H1 (cell line): ENCODE results near the gene TMEM40. TPM values are rescaled to one million over a fixed set of nuclear protein-coding genes. Genes with fewer than 3 reads are reported as not detected.
A peak's percentile ranks its signal among the peaks of the same experiment; 100 is the strongest.

Source experiments
- HDAC2 ChIP-seq, 2 experiments: fragments of 300-600 bp in 1 of 2; sonication (generic) in 1 of 2; IDR thresholded peaks; 2 replicates each; pipeline ENCODE4 v1.6.1; 2011 to 2012; ENCODE audit warnings: low read depth in 2 of 2, low read length in 2 of 2, mild to moderate bottlenecking in 2 of 2, moderate library complexity in 2 of 2, borderline replicate concordance in 1 of 2, inconsistent platforms in 1 of 2
- polyA plus RNA-seq, 7 experiments: library from polyadenylated mRNA; depleted of rRNA in 3 of 7; stranded (reverse) in 5 of 7; unstranded in 2 of 7; fragments of >200 nt in 5 of 7; fragments of 200-250 nt in 2 of 7; gene quantifications; 1 replicate in 5 of 7; 2 replicates in 1 of 7; 4 replicates in 1 of 7; pipeline versions ENCODE4 v1.2.1 to v1.2.3, GENCODE V29; 2011 to 2013; ENCODE audit warnings: missing spikeins in 2 of 7, mixed read lengths in 2 of 7
- total RNA-seq: library from RNA; stranded (reverse); fragmentation: NEBNext Ultra II Directional; extraction: Animal tissue kit (Norgen Biotek cat#: 25700); gene quantifications from 2 replicates; pipeline ENCODE4 v1.2.1, GENCODE V29; 2021
- TF ChIP-seq, protein P1 (sequence below): IDR thresholded peaks from 2 replicates; pipeline ENCODE4 v1.6.1; 2012; ENCODE audit warnings: inconsistent platforms

TMEM40 gene
- total and polyA plus RNA-seq, 2 of the 8 experiments (the other 6 are each of a cell fraction or from before 2014, with no cell fraction given), result 0.18 TPM; not detected in 1

DNA sequence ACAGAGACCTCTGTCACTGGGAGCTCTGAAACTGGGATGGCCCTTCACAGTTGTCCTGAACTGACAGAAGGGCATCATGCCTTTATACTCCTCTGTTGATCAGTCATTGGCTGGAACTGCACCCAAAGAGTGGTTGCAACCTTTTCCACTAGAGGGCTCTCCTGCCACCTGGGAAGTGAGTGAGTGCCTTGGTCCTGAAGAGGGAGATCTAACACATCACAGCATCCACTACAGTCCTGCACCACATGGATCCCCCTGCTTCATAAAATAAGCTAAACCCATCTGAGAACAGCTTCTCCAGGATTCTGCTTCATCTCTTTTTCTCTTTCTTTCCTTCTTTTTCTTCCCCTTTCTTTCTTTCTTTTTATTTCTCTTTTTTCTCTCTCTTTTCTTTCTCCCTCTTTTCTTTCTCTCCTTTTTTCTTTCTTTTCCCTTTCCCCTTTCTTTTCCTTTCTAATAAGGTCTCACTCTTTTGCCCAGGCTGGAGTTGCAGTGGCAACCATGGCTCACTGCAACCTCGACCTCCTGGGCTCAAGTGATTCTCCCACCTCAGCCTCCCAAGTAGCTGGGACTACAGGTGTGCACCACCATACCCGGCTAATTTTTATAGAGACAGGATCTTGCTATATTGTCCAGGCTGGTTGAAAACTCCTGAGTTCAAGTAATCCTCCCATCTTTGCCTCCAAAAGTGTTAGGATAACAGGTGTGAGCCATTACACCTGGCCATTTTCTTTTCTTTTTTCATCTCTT, 52.4 kb downstream of the TMEM40 start (continued):
- 0 out of 4 replicates have a peak, but pooled peaks of 1 of the 2 experiments have one; percentile 40 for TF ChIP-seq HDAC2 (IDR thresholded peaks at IDR 0.05; ENCODE audit: borderline replicate concordance in 1 of 2, low read depth in 2 of 2, low read length in 2 of 2)
- TF ChIP-seq, protein P1, sequence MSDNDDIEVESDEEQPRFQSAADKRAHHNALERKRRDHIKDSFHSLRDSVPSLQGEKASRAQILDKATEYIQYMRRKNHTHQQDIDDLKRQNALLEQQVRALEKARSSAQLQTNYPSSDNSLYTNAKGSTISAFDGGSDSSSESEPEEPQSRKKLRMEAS, result peak; percentile 52; the same call in 1 of the 2 replicates
